OCI-LY3 (cell line): Measurements from ENCODE around the gene NWD2.

ENCODE experiments used
- H2AFZ ChIP-seq: fragments of 200-600, 300-600 bp; shearing (Covaris generic); 2 replicates; pipeline ENCODE4 v1.6.0; 2014; ENCODE audit warnings: antibody characterized with exemption, low read depth, low read length
- H3K27ac ChIP-seq: fragments of 200-600, 300-600 bp; sonication (generic); 2 replicates; pipeline ENCODE4 v1.5.1; 2014; ENCODE audit warnings: mild to moderate bottlenecking, low read length, moderate library complexity, mixed read lengths
- H3K27me3 ChIP-seq: fragments of 200-600, 300-600 bp; sonication (generic); 2 replicates; pipeline ENCODE4 v1.6.1; 2014; ENCODE audit warnings: low read depth, low read length, mixed read lengths
- H3K36me3 ChIP-seq: fragments of 200-600, 300-600 bp; sonication (generic); replicated peaks from 2 replicates; pipeline ENCODE3; 2014; ENCODE audit warnings: low read depth, low read length, mixed read lengths
- H3K4me1 ChIP-seq: fragments of 300-600, 200-600 bp; sonication (generic); 2 replicates; pipeline ENCODE4 v1.6.1; 2014; ENCODE audit warnings: low read length, mixed read lengths
- H3K4me2 ChIP-seq: fragments of 200-600, 300-600 bp; sonication (generic); 2 replicates; pipeline ENCODE4 v1.6.1; 2014; ENCODE audit warnings: low read length, mixed read lengths
- H3K4me3 ChIP-seq: fragments of 300-600, 200-600 bp; sonication (generic); 2 replicates; pipeline ENCODE4 v1.5.1; 2014; ENCODE audit warnings: antibody characterized with exemption, mild to moderate bottlenecking, low read length, moderate library complexity
- H3K79me2 ChIP-seq: fragments of 300-600, 200-600 bp; shearing (Covaris generic); 2 replicates; pipeline ENCODE4 v1.6.1; 2014; ENCODE audit warnings: mild to moderate bottlenecking, low read length, mixed read lengths
- H3K9ac ChIP-seq: fragments of 300-600, 200-600 bp; shearing (Covaris generic); 2 replicates; pipeline ENCODE4 v1.6.0; 2014; ENCODE audit warnings: mild to moderate bottlenecking, low read length, moderate library complexity
- H3K9me3 ChIP-seq: fragments of 200-600, 300-600 bp; shearing (Covaris generic); 2 replicates; pipeline ENCODE4 v1.6.1; 2014; ENCODE audit warnings: low read length, mixed read lengths; ENCODE audit not compliant: insufficient read depth
- H4K20me1 ChIP-seq: fragments of 200-600, 300-600 bp; sonication (generic); 2 replicates; pipeline ENCODE4 v1.6.1; 2016; ENCODE audit warnings: low read length, mixed read lengths; ENCODE audit not compliant: insufficient read depth
- CTCF ChIP-seq: fragments of 200-600, 300-600 bp; sonication (generic); IDR thresholded peaks from 2 replicates; pipeline ENCODE4 v1.5.1; 2014; ENCODE audit warnings: antibody characterized with exemption, low read length, low read depth
- EZH2phosphoT487 ChIP-seq: fragments of 200-600 bp; shearing (Covaris generic); IDR thresholded peaks from 2 replicates; pipeline ENCODE4 v1.6.1; 2018; ENCODE audit warnings: antibody characterized with exemption, mixed run types, low read depth

The NWD2 gene

GRCh38 chr4:37320513-37321235, 76.1 kb downstream of the NWD2 start:
- TF ChIP-seq CTCF (no peak), EZH2phosphoT487 (no peak)
- H4K20me1 ChIP-seq: no peaks in the 10 kb centered on the region
- H3K9me3 ChIP-seq: no peaks in the 10 kb centered on the region
- no peak overlapping the region for H3K4me3 ChIP-seq
- H3K27me3 ChIP-seq: no peaks in the 10 kb centered on the region
- no peaks in the 10 kb centered on the region for H3K36me3 ChIP-seq
- H3K79me2 ChIP-seq: no peaks in the 10 kb centered on the region
- no peak overlapping the region for H3K9ac ChIP-seq
- no peak overlapping the region for H3K27ac ChIP-seq
- no peak overlapping the region for H2AFZ ChIP-seq
- no peak overlapping the region for H3K4me2 ChIP-seq
- no peaks in the 10 kb centered on the region for H3K4me1 ChIP-seq

GRCh38 chr4:37322122-37322521, 77.6 kb downstream of the NWD2 start:
- no peak overlapping the region for H3K4me3 ChIP-seq
- H3K36me3 ChIP-seq: no peaks in the 10 kb centered on the region
- H2AFZ ChIP-seq: no peak overlapping the region
- H3K9me3 ChIP-seq: no peaks in the 10 kb centered on the region
- H3K4me2 ChIP-seq: no peak overlapping the region
- H3K9ac ChIP-seq: no peak overlapping the region
- H3K27ac ChIP-seq: no peak overlapping the region
- H3K79me2 ChIP-seq: no peaks in the 10 kb centered on the region
- H4K20me1 ChIP-seq: no peaks in the 10 kb centered on the region
- TF ChIP-seq CTCF: no peak
- TF ChIP-seq EZH2phosphoT487: no peak
- no peaks in the 10 kb centered on the region for H3K27me3 ChIP-seq
- no peaks in the 10 kb centered on the region for H3K4me1 ChIP-seq

- Histone ChIP-seq H3K27me3 (no peaks in the 10 kb centered on the region), H3K27ac (no peak overlapping the region), H2AFZ (no peak overlapping the region), H3K79me2 (no peaks in the 10 kb centered on the region), H3K4me1 (no peaks in the 10 kb centered on the region), H3K4me3 (no peak overlapping the region), H3K4me2 (no peak overlapping the region), H3K36me3 (no peaks in the 10 kb centered on the region), H3K9ac (no peak overlapping the region), H3K9me3 (no peaks in the 10 kb centered on the region), H4K20me1 (no peaks in the 10 kb centered on the region)
- no peak for TF ChIP-seq CTCF
- no peak for TF ChIP-seq EZH2phosphoT487
These were observed 80.0 kb downstream of the NWD2 start for GRCh38 chr4:37324546-37324945.

GRCh38 chr4:37326852-37327251, 82.3 kb downstream of the NWD2 start:
- Histone ChIP-seq H2AFZ (no peak overlapping the region), H3K27me3 (no peaks in the 10 kb centered on the region), H3K4me3 (no peak overlapping the region), H3K27ac (no peak overlapping the region), H3K9ac (no peak overlapping the region), H3K4me1 (no peaks in the 10 kb centered on the region), H3K79me2 (no peaks in the 10 kb centered on the region), H3K9me3 (no peaks in the 10 kb centered on the region), H3K36me3 (no peaks in the 10 kb centered on the region), H4K20me1 (no peaks in the 10 kb centered on the region), H3K4me2 (no peak overlapping the region)
- TF ChIP-seq EZH2phosphoT487: no peak
- no peak for TF ChIP-seq CTCF
